Calu3 (cell line): ENCODE data around the gene EZR. TPM values are rescaled to one million over a fixed set of nuclear protein-coding genes. Genes with fewer than 3 reads are reported as not detected.

Experiments
- BruUV-seq: library from RNA; stranded (reverse); fragments of 400-500 nt; replicated peaks from 2 replicates; lab custom pipeline; 2021; lab: Mats Ljungman, UMichigan
- CTCF ChIA-PET: fragments of 300-600 bp; sonication (Branson Sonifier 250); formaldehyde crosslinking; loops from one replicate; lab custom pipeline; 2022; ENCODE audit warnings: antibody characterized with exemption; lab: Charles Lee
- DNase-seq: peaks from one replicate; pipeline ENCODE4 v3.0.0; 2022
- H3K27ac Mint-ChIP-seq: one replicate; pipeline ENCODE4 v1.8.0; 2022; ENCODE audit warnings: mixed read lengths; ENCODE audit not compliant: unreplicated experiment
- H3K27me3 Mint-ChIP-seq: one replicate; pipeline ENCODE4 v1.8.0; 2022; ENCODE audit warnings: mixed read lengths; ENCODE audit not compliant: unreplicated experiment
- H3K36me3 Mint-ChIP-seq: one replicate; pipeline ENCODE4 v1.8.0; 2022; ENCODE audit warnings: mild to moderate bottlenecking, moderate library complexity, mixed read lengths; ENCODE audit not compliant: insufficient read depth, unreplicated experiment
- H3K4me1 Mint-ChIP-seq: one replicate; pipeline ENCODE4 v1.8.0; 2022; ENCODE audit warnings: mild to moderate bottlenecking, low read depth, mixed read lengths; ENCODE audit not compliant: unreplicated experiment
- H3K4me3 Mint-ChIP-seq: one replicate; pipeline ENCODE4 v1.8.0; 2022; ENCODE audit warnings: mild to moderate bottlenecking, low read depth, moderate library complexity, mixed read lengths; ENCODE audit not compliant: unreplicated experiment
- H3K9me3 Mint-ChIP-seq: one replicate; pipeline ENCODE4 v1.8.0; 2022; ENCODE audit warnings: low read depth, mixed read lengths; ENCODE audit not compliant: unreplicated experiment
- CTCF ChIP-seq: fragments of 200-600 bp; IDR thresholded peaks from one replicate; pipeline ENCODE4 v1.8.0; 2022; ENCODE audit warnings: antibody characterized with exemption; ENCODE audit not compliant: unreplicated experiment
- intact Hi-C: fragments of 100-400 bp; cut with micrococcal nuclease; formaldehyde crosslinking; loops from one replicate; pipeline ENCODE4 v1.10.0; 2022; ENCODE audit not compliant: unreplicated experiment
- total RNA-seq: library from RNA; stranded (reverse); gene quantifications from 2 replicates; pipeline ENCODE4 v1.2.3, GENCODE V29; 2022

EZR gene
- total RNA-seq, 1 experiment from 2014 or later, result 935 TPM

GRCh38 chr6:158832026-158832425 is 12.9 kb upstream of the EZR start:
- Mint-ChIP-seq H3K27me3 (no peaks in the 10 kb centered on the region), H3K4me3 (no peak overlapping the region), H3K9me3 (no peaks in the 10 kb centered on the region), H3K27ac (no peak overlapping the region), H3K4me1 (peaks cover 38% of the 10 kb centered on the region), H3K36me3 (peaks cover 7% of the 10 kb centered on the region)
- no TSS peak for BruUV-seq
- no peak for DNase-seq
- intact Hi-C loops, result no loop called here
- no peak for TF ChIP-seq CTCF
- CTCF ChIA-PET, result interaction anchor here (0.7 to 1.2 kb wide), 3 partner anchors 12 to 34 kb away, joined by 3 to 4 read pairs (median 3); no protein-coding TSS in a partner anchor

- peaks cover 7% of the 10 kb centered on the region for H3K36me3 Mint-ChIP-seq
- no peaks in the 10 kb centered on the region for H3K27me3 Mint-ChIP-seq
- no peak overlapping the region for H3K4me3 Mint-ChIP-seq
- intact Hi-C loops, result no loop called here
- DNase-seq, result no peak
- TF ChIP-seq CTCF, result no peak
- H3K27ac Mint-ChIP-seq, result no peak overlapping the region
- H3K9me3 Mint-ChIP-seq, result no peaks in the 10 kb centered on the region
- peaks cover 34% of the 10 kb centered on the region for H3K4me1 Mint-ChIP-seq
- no TSS peak for BruUV-seq
- CTCF ChIA-PET, result interaction anchor here (1.1 to 1.2 kb wide), 2 partner anchors 12 to 35 kb away, joined by 3 to 4 read pairs; no protein-coding TSS in a partner anchor
Measured at GRCh38 chr6:158831571-158831970, 12.4 kb upstream of the EZR start.

- CTCF ChIA-PET, result interaction anchor here (0.7 kb wide), 1 partner anchor 19 kb away, joined by 4 read pairs; no protein-coding TSS in a partner anchor
- Mint-ChIP-seq H3K9me3 (no peaks in the 10 kb centered on the region), H3K36me3 (peaks cover 4% of the 10 kb centered on the region), H3K27me3 (no peaks in the 10 kb centered on the region), H3K4me3 (no peak overlapping the region), H3K27ac (no peak overlapping the region), H3K4me1 (peaks cover 30% of the 10 kb centered on the region)
- no peak for DNase-seq
- no peak for TF ChIP-seq CTCF
- no TSS peak for BruUV-seq
- intact Hi-C loops, result no loop called here
Measured at GRCh38 chr6:158830736-158831135, 11.6 kb upstream of the EZR start.

- peaks cover 24% of the 10 kb centered on the region for H3K4me1 Mint-ChIP-seq
- no peak overlapping the region for H3K4me3 Mint-ChIP-seq
- TF ChIP-seq CTCF, result no peak
- H3K36me3 Mint-ChIP-seq, result no peaks in the 10 kb centered on the region
- intact Hi-C loops, result no loop called here
- no peak for DNase-seq
- H3K27ac Mint-ChIP-seq, result no peak overlapping the region
- H3K9me3 Mint-ChIP-seq, result no peaks in the 10 kb centered on the region
- CTCF ChIA-PET, result no interaction called here
- BruUV-seq, result no TSS peak
- H3K27me3 Mint-ChIP-seq, result no peaks in the 10 kb centered on the region
Measured at GRCh38 chr6:158828807-158829206, 9.6 kb upstream of the EZR start.
